Esophagus (tissue), 2 donors: ENCODE measurements around the gene CCDC149. TPM values are rescaled to one million over a fixed set of nuclear protein-coding genes. Genes with fewer than 3 reads are reported as not detected.

Experiments
- H3K27ac ChIP-seq, 2 donors: one replicate each; pipeline ENCODE4 v1.5.1; 2013; ENCODE audit warnings: low read depth in 2 of 2, mild to moderate bottlenecking in 2 of 2, inconsistent platforms in 1 of 2, low read length in 1 of 2, moderate library complexity in 1 of 2
- H3K27me3 ChIP-seq, 2 donors: one replicate each; pipeline ENCODE4 v1.6.1; 2013; ENCODE audit warnings: low read length in 2 of 2, control low read depth in 1 of 2, mild to moderate bottlenecking in 1 of 2; ENCODE audit not compliant: insufficient read depth in 2 of 2, control insufficient read depth in 1 of 2
- H3K36me3 ChIP-seq, 2 donors: one replicate each; pipeline ENCODE4 v1.6.1; 2013; ENCODE audit warnings: low read length in 1 of 2; ENCODE audit not compliant: control insufficient read depth in 2 of 2, insufficient read depth in 2 of 2
- H3K4me1 ChIP-seq, 2 donors: one replicate each; pipeline ENCODE4 v1.6.1; 2013; ENCODE audit warnings: low read length in 1 of 2; ENCODE audit not compliant: control insufficient read depth in 2 of 2, insufficient read depth in 2 of 2
- H3K4me3 ChIP-seq, 2 donors: one replicate each; pipeline ENCODE4 v1.5.1; 2013; ENCODE audit warnings: low read length in 2 of 2, mild to moderate bottlenecking in 2 of 2, low read depth in 1 of 2, moderate library complexity in 1 of 2
- H3K9me3 ChIP-seq, 2 donors: one replicate each; pipeline ENCODE4 v1.6.1; 2013; ENCODE audit warnings: mild to moderate bottlenecking in 2 of 2, low read depth in 1 of 2, low read length in 1 of 2, moderate library complexity in 1 of 2; ENCODE audit not compliant: control insufficient read depth in 2 of 2, insufficient read depth in 1 of 2
- WGBS, 2 donors: extraction: QIAGEN DNeasy Blood & Tissue Kit; methylation state at CpG; one replicate each; pipeline ENCODE4 v1.1.7; 2013; 5-methylcytosine and 5-hydroxymethylcytosine counted together
- polyA plus RNA-seq, 2 donors: library from polyadenylated mRNA; stranded (reverse); fragments of 200-250 nt; gene quantifications; one replicate each; pipeline ENCODE4 v1.2.3, GENCODE V29; 2013
- donor health status: healthy with polysubstance abuse.
- donor health status: Bipolar disorder and iron deficiency.

CCDC149 gene
- polyA plus RNA-seq, 2 donors, result 1.9 to 2.4 TPM

- H3K9me3 ChIP-seq, result no peaks in the 10 kb centered on the region
These were observed 107.3 kb downstream of the CCDC149 start for GRCh38 chr4:24805566-24805965.

GRCh38 chr4:24805067-24805466, 107.8 kb downstream of the CCDC149 start:
- WGBS, 2 donors, result 45 to 63% methylated on average over 5 of the region's 5 CpGs
- no peaks in the 10 kb centered on the region for H3K27me3 ChIP-seq
- no peaks in the 10 kb centered on the region for H3K9me3 ChIP-seq
- no peak overlapping the region for H3K27ac ChIP-seq
- H3K4me1 ChIP-seq, result peaks cover 0 to 2% of the 10 kb centered on the region in 2 donors
- no peak overlapping the region for H3K4me3 ChIP-seq
- peaks cover 0 to 2% of the 10 kb centered on the region in 2 donors for H3K36me3 ChIP-seq

More at GRCh38 chr4:24805566-24805965, 107.3 kb downstream of the CCDC149 start:
- peaks cover 0 to 2% of the 10 kb centered on the region in 2 donors for H3K36me3 ChIP-seq
- 67 to 68% methylated on average over 6 of the region's 6 CpGs for WGBS, 2 donors
- H3K27me3 ChIP-seq, result no peaks in the 10 kb centered on the region
- H3K27ac ChIP-seq, result no peak overlapping the region
- H3K4me1 ChIP-seq, result peaks cover 0 to 2% of the 10 kb centered on the region in 2 donors
- H3K4me3 ChIP-seq, result no peak overlapping the region

DNA sequence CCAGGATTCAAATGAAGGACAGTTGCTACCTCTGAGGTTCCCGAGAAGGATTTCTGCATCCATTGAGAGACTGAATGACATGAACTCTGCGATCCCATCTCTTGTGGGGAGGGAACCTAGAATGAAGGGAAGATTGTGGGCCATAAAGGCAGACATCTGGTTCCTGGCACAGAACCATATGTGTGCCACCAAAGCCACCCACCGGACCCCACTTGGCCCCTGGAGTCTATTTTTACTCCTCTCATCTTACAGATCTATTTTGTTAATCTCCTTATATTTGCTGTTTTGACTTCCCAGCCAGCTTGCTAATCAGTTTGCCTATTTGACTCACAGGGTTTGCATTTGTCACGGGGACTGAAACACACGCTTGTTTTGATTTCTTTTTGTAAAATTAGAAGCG, 110.2 kb downstream of the CCDC149 start:
- WGBS, 2 donors, result 76 to 79% methylated on average over 6 of the region's 6 CpGs
- H3K4me3 ChIP-seq, result no peak overlapping the region
- no peaks in the 10 kb centered on the region for H3K36me3 ChIP-seq
- peaks cover 0 to 8% of the 10 kb centered on the region in 2 donors for H3K4me1 ChIP-seq
- no peaks in the 10 kb centered on the region for H3K27me3 ChIP-seq
- H3K27ac ChIP-seq, result no peak overlapping the region
- peaks cover 0 to 2% of the 10 kb centered on the region in 2 donors for H3K9me3 ChIP-seq

GRCh38 chr4:24801136-24801855, 111.5 kb downstream of the CCDC149 start:
- peak overlapping the region in 1 of 2 donors; percentile 60 for H3K27ac ChIP-seq
- 74 to 78% methylated on average over 10 of the region's 10 CpGs for WGBS, 2 donors
- H3K9me3 ChIP-seq, result peaks cover 0 to 2% of the 10 kb centered on the region in 2 donors
- H3K27me3 ChIP-seq, result no peaks in the 10 kb centered on the region
- H3K4me3 ChIP-seq, result no peak overlapping the region
- peaks cover 0 to 8% of the 10 kb centered on the region in 2 donors for H3K4me1 ChIP-seq
- H3K36me3 ChIP-seq, result no peaks in the 10 kb centered on the region

GRCh38 chr4:24800325-24800895, 112.4 kb downstream of the CCDC149 start:
- 31 to 47% methylated on average over 25 of the region's 25 CpGs for WGBS, 2 donors
- H3K27me3 ChIP-seq, result no peaks in the 10 kb centered on the region
- peaks cover 0 to 8% of the 10 kb centered on the region in 2 donors for H3K4me1 ChIP-seq
- H3K27ac ChIP-seq, result peak overlapping the region in 1 of 2 donors; percentile 54
- H3K4me3 ChIP-seq, result no peak overlapping the region
- peaks cover 0 to 2% of the 10 kb centered on the region in 2 donors for H3K9me3 ChIP-seq
- H3K36me3 ChIP-seq, result no peaks in the 10 kb centered on the region

GRCh38 chr4:24799544-24800324, 113.1 kb downstream of the CCDC149 start:
- no peak overlapping the region for H3K4me3 ChIP-seq
- no peaks in the 10 kb centered on the region for H3K36me3 ChIP-seq
- no peaks in the 10 kb centered on the region for H3K27me3 ChIP-seq
- no peak overlapping the region for H3K27ac ChIP-seq
- H3K4me1 ChIP-seq, result peaks cover 0 to 7% of the 10 kb centered on the region in 2 donors
- WGBS, 2 donors, result 30 to 41% methylated on average over 82 to 103 of the region's 103 CpGs
- H3K9me3 ChIP-seq, result peaks cover 0 to 2% of the 10 kb centered on the region in 2 donors

DNA sequence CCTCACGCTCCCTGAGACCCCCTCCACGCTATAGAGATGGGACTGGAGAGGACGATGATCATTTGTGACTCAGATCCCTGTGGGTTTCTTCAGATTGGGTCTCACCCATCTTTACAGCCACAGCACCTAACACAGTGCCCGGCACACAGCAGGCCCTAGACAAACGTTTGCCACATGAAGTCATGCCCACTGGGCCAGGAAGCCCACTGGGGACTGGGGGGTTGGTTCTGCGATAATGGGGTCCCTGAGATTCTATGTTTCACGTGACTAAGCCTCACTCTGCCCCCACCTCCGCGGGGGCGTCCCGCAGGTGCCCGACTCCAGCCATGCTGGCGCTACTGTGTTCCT, 113.7 kb downstream of the CCDC149 start:
- peaks cover 0 to 6% of the 10 kb centered on the region in 2 donors for H3K4me1 ChIP-seq
- WGBS, 2 donors, result 83 to 86% methylated on average over 13 of the region's 13 CpGs

GRCh38 chr4:24798036-24798610, 114.7 kb downstream of the CCDC149 start:
- Histone ChIP-seq H3K27me3 (no peaks in the 10 kb centered on the region), H3K27ac (no peak overlapping the region), H3K9me3 (peaks cover 0 to 2% of the 10 kb centered on the region in 2 donors), H3K4me1 (peaks cover 0 to 6% of the 10 kb centered on the region in 2 donors), H3K4me3 (no peak overlapping the region), H3K36me3 (no peaks in the 10 kb centered on the region)
- 71 to 74% methylated on average over 5 of the region's 5 CpGs for WGBS, 2 donors

More for the DNA sequence above, 113.7 kb downstream of the CCDC149 start:
- Histone ChIP-seq H3K9me3 (peaks cover 0 to 2% of the 10 kb centered on the region in 2 donors), H3K27ac (no peak overlapping the region), H3K4me3 (no peak overlapping the region), H3K36me3 (no peaks in the 10 kb centered on the region), H3K27me3 (no peaks in the 10 kb centered on the region)

DNA sequence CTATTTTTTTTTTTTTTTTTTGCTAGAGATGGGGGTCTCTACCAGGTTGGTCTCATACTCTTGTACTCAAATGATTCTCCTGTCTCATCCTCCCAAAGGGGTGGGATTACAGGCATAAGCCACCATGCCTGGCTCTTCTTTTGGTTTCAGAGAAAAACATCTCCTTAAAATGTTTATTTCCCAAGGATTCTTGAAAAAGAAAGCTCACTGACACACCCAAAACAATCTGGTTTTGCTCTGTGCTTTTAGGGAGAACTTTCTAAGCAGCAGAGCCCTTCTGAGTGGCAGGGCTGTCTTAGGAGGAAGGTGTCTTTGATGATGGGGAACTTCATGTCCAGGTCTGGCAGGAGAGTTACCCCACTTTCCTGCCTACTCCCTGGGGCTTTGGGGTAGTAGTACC, 116.2 kb downstream of the CCDC149 start:
- Histone ChIP-seq H3K27me3 (no peaks in the 10 kb centered on the region), H3K4me1 (peaks cover 0 to 6% of the 10 kb centered on the region in 2 donors), H3K27ac (no peak overlapping the region)

More for the DNA sequence above, 116.2 kb downstream of the CCDC149 start:
- H3K36me3 ChIP-seq, result no peaks in the 10 kb centered on the region
- H3K9me3 ChIP-seq, result peaks cover 0 to 2% of the 10 kb centered on the region in 2 donors
- H3K4me3 ChIP-seq, result no peak overlapping the region
